Lower lobe of right lung (tissue), 2 donors: ENCODE measurements around the gene ATP10B. TPM values are rescaled to one million over a fixed set of nuclear protein-coding genes. Genes with fewer than 3 reads are reported as not detected.

Source experiments
- ATAC-seq, 2 donors: fragments of 200-7000 bp; cut with Tn5 transposase; one replicate each; pipeline ENCODE4 v1.9.1; 2020 to 2022; ENCODE audit warnings: mild to moderate bottlenecking in 2 of 2, moderate library complexity in 2 of 2
- DNase-seq: peaks from one replicate; pipeline ENCODE4 v3.0.0-alpha.2; 2020
- H3K27ac ChIP-seq: fragments of 200-600 bp; one replicate; pipeline ENCODE4 v1.8.0; 2022
- H3K27me3 ChIP-seq: fragments of 200-600 bp; one replicate; pipeline ENCODE4 v1.8.0; 2022; ENCODE audit warnings: low read depth
- H3K36me3 ChIP-seq: fragments of 200-600 bp; one replicate; pipeline ENCODE4 v1.8.0; 2022; ENCODE audit warnings: mild to moderate bottlenecking
- H3K4me1 ChIP-seq: fragments of 200-600 bp; one replicate; pipeline ENCODE4 v1.8.0; 2022
- H3K4me3 ChIP-seq: fragments of 200-600 bp; one replicate; pipeline ENCODE4 v1.8.0; 2022; ENCODE audit warnings: mild to moderate bottlenecking
- H3K9me3 ChIP-seq: fragments of 200-600 bp; one replicate; pipeline ENCODE4 v1.8.0; 2022
- CTCF ChIP-seq: fragments of 200-600 bp; IDR thresholded peaks from one replicate; pipeline ENCODE4 v1.8.0; 2022; ENCODE audit warnings: antibody characterized with exemption, mild to moderate bottlenecking
- intact Hi-C: fragments of 100-400 bp; cut with DNase I; formaldehyde crosslinking; loops from one replicate; pipeline ENCODE4 v1.11.0; 2022
- total RNA-seq: library from RNA; stranded (reverse); fragmentation: NEBNext Ultra II Directional; extraction: Animal tissue kit (Norgen Biotek cat#: 25700); gene quantifications from one replicate; pipeline ENCODE4 v1.2.1, GENCODE V29; 2021
- donor health status: DM: no; HTN: yes; CAD: no; lungs with severe emphysema.

ATP10B gene
- total RNA-seq, 1 donor from 2014 or later, result not detected

DNA sequence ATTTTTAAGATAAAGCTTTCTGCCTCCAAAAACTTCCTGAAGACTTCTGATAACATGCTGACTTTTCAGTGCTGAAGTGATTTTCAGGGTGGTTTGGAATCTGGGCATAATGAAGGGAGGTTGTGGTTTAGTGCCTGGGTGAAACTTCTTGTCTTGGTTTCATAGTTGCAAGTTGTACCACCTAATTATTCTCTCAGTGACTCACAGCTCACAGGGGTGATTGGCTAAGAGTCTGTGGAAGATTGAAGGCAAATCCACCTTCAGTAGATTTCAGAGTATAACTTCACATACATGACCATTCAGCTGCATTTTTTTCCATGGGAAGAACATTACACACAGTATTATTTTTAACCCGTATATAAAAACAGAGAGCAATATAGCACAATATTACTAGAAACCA is 230.5 kb downstream of the ATP10B start:
- no peak for ATAC-seq
- no peaks in the 10 kb centered on the region for H3K36me3 ChIP-seq
- H3K27me3 ChIP-seq, result no peaks in the 10 kb centered on the region
- H3K27ac ChIP-seq, result no peak overlapping the region
- intact Hi-C loops, result no loop called here
- H3K4me3 ChIP-seq, result no peak overlapping the region
- H3K4me1 ChIP-seq, result no peaks in the 10 kb centered on the region
- no peak for DNase-seq
- no peaks in the 10 kb centered on the region for H3K9me3 ChIP-seq
- TF ChIP-seq CTCF, result no peak

DNA sequence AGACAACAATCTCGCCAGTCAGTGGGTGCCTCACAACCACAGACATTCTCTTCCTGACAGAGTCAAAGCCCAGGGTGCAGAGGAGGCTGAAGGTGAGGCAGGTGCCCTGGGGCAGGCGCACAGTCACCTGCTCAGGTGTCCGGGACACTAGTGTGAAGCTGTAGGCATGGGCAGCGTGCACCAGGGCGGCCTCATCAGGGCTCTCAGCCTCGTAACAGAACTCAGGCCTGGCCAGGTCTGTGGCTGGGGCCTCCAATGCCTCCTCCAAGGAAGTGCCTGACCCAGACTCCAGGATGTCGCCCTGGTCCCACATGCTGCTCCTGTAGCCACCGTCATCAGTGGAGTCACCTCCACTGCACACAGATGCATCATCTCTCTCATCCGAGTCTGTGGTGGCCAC is 231.6 kb downstream of the ATP10B start:
- Histone ChIP-seq H3K4me1 (no peaks in the 10 kb centered on the region), H3K4me3 (no peak overlapping the region), H3K9me3 (no peaks in the 10 kb centered on the region), H3K27me3 (no peaks in the 10 kb centered on the region), H3K36me3 (no peaks in the 10 kb centered on the region), H3K27ac (no peak overlapping the region)
- no peak for TF ChIP-seq CTCF
- DNase-seq (no peak), ATAC-seq (no peak)
- intact Hi-C loops, result no loop called here

DNA sequence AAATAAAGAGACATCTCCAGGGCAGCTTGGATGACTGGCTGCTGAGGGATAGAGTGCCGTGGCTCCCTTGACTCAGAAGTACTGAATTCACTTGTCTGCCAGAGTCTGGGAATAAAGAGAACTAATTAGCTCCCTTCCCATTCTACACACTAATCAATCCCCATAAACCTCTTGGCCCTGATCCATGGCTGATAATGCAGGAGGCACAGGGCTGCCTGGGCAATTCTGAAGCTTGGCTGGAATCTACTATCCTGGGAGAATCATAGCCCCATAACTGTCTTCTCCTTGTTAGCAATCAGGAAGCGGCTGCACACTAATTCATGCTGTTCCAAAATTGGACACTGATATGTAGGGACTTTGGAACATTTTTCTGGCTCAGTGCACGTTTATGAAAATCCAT is 232.6 kb downstream of the ATP10B start:
- Histone ChIP-seq H3K27ac (no peak overlapping the region), H3K4me1 (no peaks in the 10 kb centered on the region), H3K27me3 (no peaks in the 10 kb centered on the region), H3K36me3 (no peaks in the 10 kb centered on the region), H3K4me3 (no peak overlapping the region), H3K9me3 (no peaks in the 10 kb centered on the region)
- no peak for TF ChIP-seq CTCF
- intact Hi-C loops, result no loop called here
- no peak for DNase-seq
- no peak for ATAC-seq

DNA sequence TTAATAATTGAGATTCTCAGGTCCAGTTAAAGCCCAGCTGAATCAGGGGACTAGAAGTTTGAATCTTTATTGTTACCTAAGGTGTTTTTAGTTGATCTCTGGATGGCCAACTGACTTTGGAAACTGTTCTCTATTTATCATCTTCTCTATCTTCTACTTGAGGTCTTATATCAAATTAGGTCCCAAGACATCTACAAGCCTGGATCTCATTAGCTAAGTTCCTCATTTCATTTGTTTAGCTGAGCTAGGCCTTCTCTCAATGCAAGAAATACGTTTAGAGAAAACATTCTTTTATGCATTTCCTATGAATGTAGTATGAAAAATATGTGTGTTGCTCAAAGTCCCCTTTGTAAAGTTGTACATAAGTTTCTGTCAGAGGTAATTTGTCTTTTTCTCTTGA is 233.7 kb downstream of the ATP10B start:
- H3K9me3 ChIP-seq, result no peaks in the 10 kb centered on the region
- DNase-seq (no peak), ATAC-seq (no peak)
- TF ChIP-seq CTCF, result no peak
- no peaks in the 10 kb centered on the region for H3K27me3 ChIP-seq
- no peak overlapping the region for H3K4me3 ChIP-seq
- no peak overlapping the region for H3K27ac ChIP-seq
- H3K4me1 ChIP-seq, result no peaks in the 10 kb centered on the region
- H3K36me3 ChIP-seq, result no peaks in the 10 kb centered on the region
- intact Hi-C loops, result no loop called here

DNA sequence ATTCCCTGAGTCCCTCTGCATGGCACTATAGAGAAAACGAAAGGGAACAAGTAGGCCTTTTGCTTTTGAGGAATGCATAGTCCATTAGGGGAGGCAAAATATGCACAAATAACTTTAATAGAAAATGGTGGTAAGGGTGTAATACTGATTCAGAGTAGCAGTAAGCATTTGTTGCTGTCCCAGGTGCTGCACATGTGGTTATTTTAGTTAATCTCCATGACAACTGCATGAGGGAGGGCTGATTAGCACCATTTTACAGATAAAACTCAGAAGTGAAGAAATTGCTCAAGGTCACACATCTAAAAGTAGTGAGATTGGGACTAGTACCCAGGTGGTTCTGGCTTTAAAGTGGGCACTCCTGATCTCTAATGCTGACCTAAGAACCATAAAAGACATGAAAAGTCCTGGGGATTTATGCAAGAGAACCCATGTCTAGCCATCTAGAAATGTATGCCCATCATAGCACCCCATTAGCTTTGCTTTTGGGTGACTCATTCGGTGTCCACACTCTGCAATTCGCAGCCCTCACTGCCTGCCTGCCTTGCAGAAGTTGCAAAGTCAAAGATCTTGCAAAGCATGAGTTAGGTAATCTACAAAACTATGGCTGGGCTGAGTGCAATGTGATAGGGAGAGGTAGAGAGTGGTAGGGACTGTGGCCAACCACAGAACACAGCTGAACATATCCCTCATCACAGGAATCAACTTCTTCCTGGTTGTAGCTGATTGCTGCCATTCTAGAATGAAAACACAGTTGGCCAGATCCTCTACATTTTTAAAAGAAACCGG is 235.1 kb downstream of the ATP10B start:
- ATAC-seq, result no peak
- intact Hi-C loops, result no loop called here

More for the DNA sequence above, 235.1 kb downstream of the ATP10B start:
- Histone ChIP-seq H3K4me3 (no peak overlapping the region), H3K27ac (no peak overlapping the region), H3K4me1 (no peaks in the 10 kb centered on the region), H3K27me3 (no peaks in the 10 kb centered on the region), H3K9me3 (no peaks in the 10 kb centered on the region), H3K36me3 (no peaks in the 10 kb centered on the region)
- no peak for DNase-seq
- TF ChIP-seq CTCF, result no peak
